H1 (cell line): ENCODE data around the gene FAM171A1. TPM values are rescaled to one million over a fixed set of nuclear protein-coding genes. Genes with fewer than 3 reads are reported as not detected.

ENCODE experiments used
- CTCF ChIA-PET: fragments of 300-600 bp; sonication (Branson Sonifier 250); formaldehyde crosslinking; loops from one replicate; lab custom pipeline; 2021; ENCODE audit not compliant: partially characterized antibody; lab: Charles Lee
- POLR2A ChIA-PET: fragments of 300-600 bp; sonication (Branson Sonifier 250); formaldehyde crosslinking; loops from one replicate; lab custom pipeline; 2021; ENCODE audit warnings: inconsistent platforms; ENCODE audit not compliant: partially characterized antibody; lab: Charles Lee
- DNase-seq, 2 experiments: peaks; one replicate each; pipeline versions ENCODE4 v3.0.0 to v3.0.0-alpha.2; 2010 to 2022; ENCODE audit warnings: low spot score in 2 of 2, low read depth in 1 of 2, mixed read lengths in 1 of 2
- FAIRE-seq: peaks from 2 replicates; lab custom pipeline; 2011; peaks lifted over from hg19 to GRCh38; lab: Jason Lieb, UNC
- H2AFZ ChIP-seq: 2 replicates; pipeline ENCODE4 v1.8.1; 2012; ENCODE audit warnings: low read length, inconsistent platforms
- H2AK5ac ChIP-seq: 2 replicates; pipeline ENCODE4 v1.6.1; 2013; ENCODE audit warnings: low read depth, low read length
- H2BK120ac ChIP-seq: replicated peaks from 2 replicates; pipeline ENCODE3; 2013; ENCODE audit warnings: low read depth, low read length, inconsistent platforms
- H2BK12ac ChIP-seq: 2 replicates; pipeline ENCODE4 v1.6.1; 2013; ENCODE audit warnings: low read depth, low read length
- H2BK15ac ChIP-seq: 2 replicates; pipeline ENCODE4 v1.6.1; 2013; ENCODE audit warnings: low read length
- H2BK20ac ChIP-seq: 2 replicates; pipeline ENCODE4 v1.6.1; 2013; ENCODE audit warnings: low read length
- H2BK5ac ChIP-seq: 2 replicates; pipeline ENCODE4 v1.6.1; 2013; ENCODE audit warnings: low read depth, low read length
- H3K14ac ChIP-seq: 2 replicates; pipeline ENCODE4 v1.6.1; 2013; ENCODE audit warnings: inconsistent platforms; ENCODE audit not compliant: insufficient read length
- H3K18ac ChIP-seq: 2 replicates; pipeline ENCODE4 v1.6.1; 2013; ENCODE audit warnings: low read length; ENCODE audit errors: extremely low read depth
- H3K23ac ChIP-seq: 2 replicates; pipeline ENCODE4 v1.6.1; 2013; ENCODE audit warnings: inconsistent platforms; ENCODE audit not compliant: insufficient read length
- H3K23me2 ChIP-seq: 2 replicates; pipeline ENCODE4 v1.6.1; 2013; ENCODE audit warnings: low read depth, low read length
- H3K27ac ChIP-seq: 2 replicates; pipeline ENCODE4 v1.6.1; 2011; ENCODE audit warnings: low read depth, low read length, inconsistent platforms
- H3K27me3 ChIP-seq, 4 experiments: replicated peaks in 1 of 4; 1 replicate in 1 of 4; 2 replicates in 3 of 4; pipeline versions ENCODE4 v1.6.1 to v1.8.1; 2011 to 2013; ENCODE audit warnings: low read length in 3 of 4, mild to moderate bottlenecking in 3 of 4, inconsistent platforms in 2 of 4, mixed read lengths in 2 of 4, moderate library complexity in 1 of 4; ENCODE audit not compliant: control insufficient read depth in 3 of 4, insufficient read depth in 3 of 4; ENCODE audit errors: extremely low read depth in 1 of 4
- H3K36me3 ChIP-seq, 4 experiments: 2 replicates each; pipeline versions ENCODE4 v1.6.1 to v1.8.1; 2011 to 2013; ENCODE audit warnings: mild to moderate bottlenecking in 4 of 4, low read length in 3 of 4, moderate library complexity in 2 of 4, control low read depth in 1 of 4, inconsistent platforms in 1 of 4; ENCODE audit not compliant: insufficient read depth in 4 of 4, control insufficient read depth in 2 of 4
- H3K4ac ChIP-seq: replicated peaks from 2 replicates; pipeline ENCODE3; 2013; ENCODE audit warnings: low read length, low read depth, mixed read lengths, inconsistent platforms; ENCODE audit not compliant: insufficient read length
- H3K4me1 ChIP-seq, 4 experiments: replicated peaks in 1 of 4; 1 replicate in 1 of 4; 2 replicates in 3 of 4; pipeline versions ENCODE4 v1.6.1 to v1.8.1; 2011 to 2013; ENCODE audit warnings: low read length in 3 of 4, inconsistent platforms in 2 of 4, mixed read lengths in 1 of 4; ENCODE audit not compliant: insufficient read depth in 4 of 4, control insufficient read depth in 3 of 4
- H3K4me2 ChIP-seq, 2 experiments: 2 replicates each; pipeline versions ENCODE4 v1.6.1 to v1.8.1; 2011 to 2013; ENCODE audit warnings: low read depth in 2 of 2, low read length in 2 of 2, control low read depth in 1 of 2, inconsistent platforms in 1 of 2, mild to moderate bottlenecking in 1 of 2; ENCODE audit not compliant: insufficient read depth in 1 of 2
- H3K4me3 ChIP-seq, 4 experiments: fragments of 200-600, 300-600 bp in 1 of 4; sonication (generic), shearing (Covaris generic), sonication (Bioruptor Twin) in 1 of 4; 2 replicates each; pipeline versions ENCODE4 v1.5.1 to v1.8.1; 2011 to 2016; ENCODE audit warnings: low read length in 4 of 4, low read depth in 3 of 4, control low read depth in 2 of 4, inconsistent platforms in 2 of 4, mild to moderate bottlenecking in 2 of 4, mixed read lengths in 1 of 4, moderate library complexity in 1 of 4; ENCODE audit not compliant: insufficient read depth in 2 of 4; ENCODE audit errors: extremely low read depth in 1 of 4
- H3K56ac ChIP-seq: replicated peaks from 2 replicates; pipeline ENCODE3; 2013; ENCODE audit warnings: low read depth, mild to moderate bottlenecking, mixed read lengths, low read length, inconsistent platforms; ENCODE audit not compliant: insufficient read length
- H3K79me1 ChIP-seq: 2 replicates; pipeline ENCODE4 v1.6.1; 2013; ENCODE audit warnings: low read depth, low read length, control low read depth
- H3K79me2 ChIP-seq, 2 experiments: 2 replicates each; pipeline versions ENCODE4 v1.6.1 to v1.8.1; 2012 to 2013; ENCODE audit warnings: low read length in 2 of 2, mild to moderate bottlenecking in 2 of 2, inconsistent platforms in 1 of 2; ENCODE audit not compliant: insufficient read depth in 2 of 2, control insufficient read depth in 1 of 2
- H3K9ac ChIP-seq, 4 experiments: replicated peaks in 1 of 4; 1 replicate in 1 of 4; 2 replicates in 3 of 4; pipeline versions ENCODE4 v1.6.1 to v1.8.1; 2011 to 2013; ENCODE audit warnings: low read depth in 3 of 4, low read length in 3 of 4, control low read depth in 2 of 4, mild to moderate bottlenecking in 2 of 4, moderate library complexity in 2 of 4, inconsistent platforms in 1 of 4; ENCODE audit errors: extremely low read depth in 1 of 4
- H3K9me3 ChIP-seq, 2 experiments: 2 replicates each; pipeline versions ENCODE4 v1.6.1 to v1.8.1; 2012 to 2013; ENCODE audit warnings: mild to moderate bottlenecking in 2 of 2, moderate library complexity in 2 of 2, control low read depth in 1 of 2, inconsistent platforms in 1 of 2, low read depth in 1 of 2, low read length in 1 of 2, mixed read lengths in 1 of 2; ENCODE audit not compliant: insufficient read depth in 2 of 2
- H4K20me1 ChIP-seq, 2 experiments: replicated peaks in 1 of 2; 2 replicates each; pipeline versions ENCODE3 to v1.8.1; 2011 to 2013; ENCODE audit warnings: inconsistent platforms in 2 of 2, low read length in 2 of 2, mild to moderate bottlenecking in 1 of 2; ENCODE audit not compliant: insufficient read depth in 2 of 2, control insufficient read depth in 1 of 2
- H4K5ac ChIP-seq: 2 replicates; pipeline ENCODE4 v1.6.1; 2013; ENCODE audit warnings: low read length, low read depth, mixed read lengths, inconsistent platforms; ENCODE audit not compliant: insufficient read length
- H4K8ac ChIP-seq: 2 replicates; pipeline ENCODE4 v1.8.0; 2013; ENCODE audit warnings: mild to moderate bottlenecking, moderate library complexity, low read length, inconsistent platforms; ENCODE audit not compliant: insufficient read depth; ENCODE audit errors: extremely low read depth
- H4K91ac ChIP-seq: replicated peaks from 2 replicates; pipeline ENCODE3; 2013; ENCODE audit warnings: low read length, mixed read lengths, inconsistent platforms; ENCODE audit not compliant: insufficient read length
- BRCA1 ChIP-seq: IDR thresholded peaks from 2 replicates; pipeline ENCODE4 v1.6.1; 2012; ENCODE audit warnings: low read depth, low read length, improper control_type of control experiment
- EGR1 ChIP-seq: IDR thresholded peaks from 2 replicates; pipeline ENCODE4 v1.6.1; 2011; ENCODE audit warnings: low read depth, low read length, borderline replicate concordance
- GABPA ChIP-seq: IDR thresholded peaks from 2 replicates; pipeline ENCODE4 v1.6.1; 2011; ENCODE audit warnings: mild to moderate bottlenecking, low read length, moderate library complexity, borderline replicate concordance; ENCODE audit not compliant: insufficient read depth
- GTF2F1 ChIP-seq: IDR thresholded peaks from 2 replicates; pipeline ENCODE4 v1.6.1; 2012; ENCODE audit warnings: low read depth, low read length, improper control_type of control experiment, borderline replicate concordance
- JUND ChIP-seq: IDR thresholded peaks from 2 replicates; pipeline ENCODE4 v1.6.1; 2011; ENCODE audit warnings: mild to moderate bottlenecking, improper control_type of control experiment, low read length
- KDM5A ChIP-seq: fragments of 200-600 bp; IDR thresholded peaks from 2 replicates; pipeline ENCODE4 v1.7.1; 2012; ENCODE audit warnings: mild to moderate bottlenecking, low read length, inconsistent platforms, mixed read lengths
- RNF2 ChIP-seq: fragments of 200-900, 300-1000 bp; sonication (generic); IDR thresholded peaks from 2 replicates; pipeline ENCODE4 v1.7.1; 2016; ENCODE audit warnings: borderline replicate concordance, low read depth, mild to moderate bottlenecking, antibody characterized with exemption, low read length; ENCODE audit not compliant: poor library complexity, severe bottlenecking; ENCODE audit errors: missing control alignments
- SIX5 ChIP-seq: IDR thresholded peaks from 2 replicates; pipeline ENCODE4 v1.6.1; 2011; ENCODE audit warnings: mild to moderate bottlenecking, low read depth, low read length
- SP2 ChIP-seq: IDR thresholded peaks from 2 replicates; pipeline ENCODE4 v1.6.1; 2012; ENCODE audit warnings: mild to moderate bottlenecking, low read length, inconsistent platforms
- SP4 ChIP-seq: IDR thresholded peaks from 2 replicates; pipeline ENCODE4 v1.6.1; 2012; ENCODE audit warnings: low read length, inconsistent platforms
- TBP ChIP-seq: IDR thresholded peaks from 2 replicates; pipeline ENCODE4 v1.6.1; 2011; ENCODE audit warnings: low read depth, low read length, improper control_type of control experiment
- WGBS, 2 experiments: shearing (Covaris generic) in 1 of 2; methylation state at CpG; one replicate each; pipeline versions ENCODE4 v1.1.6 to v1.1.7; 2013 to 2015; ENCODE audit warnings: low lambda C conversion rate in 2 of 2, mixed read lengths in 2 of 2, inconsistent platforms in 1 of 2, low coverage in 1 of 2, missing lambda C conversion rate in 1 of 2; ENCODE audit not compliant: insufficient replicate concordance in 2 of 2, insufficient coverage in 1 of 2, insufficient read length in 1 of 2; ENCODE audit errors: extremely low coverage in 1 of 2, missing lambda C conversion rate in 1 of 2; 5-methylcytosine and 5-hydroxymethylcytosine counted together
- polyA plus RNA-seq, 7 experiments: library from polyadenylated mRNA; depleted of rRNA in 3 of 7; stranded (reverse) in 5 of 7; unstranded in 2 of 7; fragments of >200 nt in 5 of 7; fragments of 200-250 nt in 2 of 7; gene quantifications; 1 replicate in 5 of 7; 2 replicates in 1 of 7; 4 replicates in 1 of 7; pipeline versions ENCODE4 v1.2.1 to v1.2.3, GENCODE V29; 2011 to 2013; ENCODE audit warnings: missing spikeins in 2 of 7, mixed read lengths in 2 of 7
- total RNA-seq: library from RNA; stranded (reverse); fragmentation: NEBNext Ultra II Directional; extraction: Animal tissue kit (Norgen Biotek cat#: 25700); gene quantifications from 2 replicates; pipeline ENCODE4 v1.2.1, GENCODE V29; 2021
- TF ChIP-seq, protein P1 (sequence below): IDR thresholded peaks from 2 replicates; pipeline ENCODE4 v1.6.1; 2012; ENCODE audit warnings: inconsistent platforms

Gene FAM171A1
- total and polyA plus RNA-seq, 2 of the 8 experiments (the other 6 are each of a cell fraction or from before 2014, with no cell fraction given): 26.6 to 42.1 TPM

- ChIA-PET POLR2A (interaction anchor here (0.5 to 1.9 kb wide), 5 partner anchors 12 to 86 kb away, joined by 3 to 5 read pairs (median 3); no protein-coding TSS in a partner anchor), CTCF (interaction anchor here (0.6 to 1.4 kb wide), 7 partner anchors 8 to 72 kb away, joined by 3 to 4 read pairs (median 3); no protein-coding TSS in a partner anchor)
- no peak within 1 kb of the TSS for H2AK5ac ChIP-seq
- TF ChIP-seq EGR1 (no peak), SIX5 (no peak), JUND (no peak), SP4 (no peak), KDM5A (no peak), BRCA1 (no peak), GTF2F1 (0 out of 2 replicates have a peak, but pooled peaks have one; percentile 11), SP2 (no peak), TBP (peak; percentile 66), RNF2 (no peak), GABPA (no peak)
- TF ChIP-seq, protein P1, sequence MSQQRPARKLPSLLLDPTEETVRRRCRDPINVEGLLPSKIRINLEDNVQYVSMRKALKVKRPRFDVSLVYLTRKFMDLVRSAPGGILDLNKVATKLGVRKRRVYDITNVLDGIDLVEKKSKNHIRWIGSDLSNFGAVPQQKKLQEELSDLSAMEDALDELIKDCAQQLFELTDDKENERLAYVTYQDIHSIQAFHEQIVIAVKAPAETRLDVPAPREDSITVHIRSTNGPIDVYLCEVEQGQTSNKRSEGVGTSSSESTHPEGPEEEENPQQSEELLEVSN: no peak
Observed at GRCh38 chr10:15168291-15168785, 202.8 kb downstream of the FAM171A1 start, which contains the start of gene NMT2. Gene NMT2, minus strand, starts transcription at chr10:15168693. Its CDS starts 81 bp downstream, at chr10:15168612.

More at GRCh38 chr10:15168291-15168785, 202.8 kb downstream of the FAM171A1 start, which contains the start of gene NMT2:
- Histone ChIP-seq H3K18ac (peak within 1 kb of the TSS; percentile 95), H2BK5ac (peak within 1 kb of the TSS; percentile 75; the same call in 1 of the 2 replicates), H3K56ac (no peak within 1 kb of the TSS), H4K8ac (peak within 1 kb of the TSS; percentile 75; the same call in 1 of the 2 replicates), H3K79me1 (no peaks in the 10 kb centered on the region), H3K27me3 (no peaks in the 10 kb centered on the region; a peak in 2 of 7 replicates), H3K4me3 (peak within 1 kb of the TSS; percentile 73 to 97 (median 82)), H3K9me3 (no peaks in the 10 kb centered on the region), H4K5ac (peak within 1 kb of the TSS; percentile 51), H3K14ac (no peak within 1 kb of the TSS), H3K36me3 (no peaks in the 10 kb centered on the region), H3K23ac (no peak within 1 kb of the TSS), H2BK20ac (no peak within 1 kb of the TSS), H2BK15ac (0 out of 2 replicates have a peak within 1 kb of the TSS, but pooled peaks have one; percentile 46), H3K79me2 (peaks cover 0 to 13% of the 10 kb centered on the region in 2 experiments; a peak in 2 of 4 replicates), H3K9ac (peak within 1 kb of the TSS; percentile 65 to 87 (median 80)), H3K4ac (peak within 1 kb of the TSS; percentile 59), H4K91ac (peak within 1 kb of the TSS; percentile 76), H3K4me1 (peaks cover 0 to 5% (median 3%) of the 10 kb centered on the region in 4 experiments; a peak in 3 of 7 replicates), H4K20me1 (no peaks in the 10 kb centered on the region), H3K23me2 (peaks cover 5% of the 10 kb centered on the region; the same call in 1 of the 2 replicates), H2BK120ac (no peak within 1 kb of the TSS), H2BK12ac (0 out of 2 replicates have a peak within 1 kb of the TSS, but pooled peaks have one; percentile 17), H3K4me2 (peak within 1 kb of the TSS; percentile 69 to 90), H2AFZ (peak within 1 kb of the TSS; percentile 96), H3K27ac (peak within 1 kb of the TSS; percentile 62; the same call in 1 of the 2 replicates)
- DNase-seq (peak; percentile 47 to 85), FAIRE-seq (no peak)
- WGBS, 2 experiments: 0% methylated on average over 5 of the region's 70 CpGs; no CpG with 5 or more reads in 1 of the 2 experiments
